Tibial nerve (tissue), 3 donors: ENCODE measurements around the gene CDAN1.

Source experiments
- EP300 ChIP-seq, 2 donors: sonication (generic); formaldehyde crosslinking; IDR thresholded peaks; one replicate each; pipeline ENCODE4 v1.6.1; 2017; ENCODE audit warnings: antibody characterized with exemption in 2 of 2, mild to moderate bottlenecking in 1 of 2
- POLR2A ChIP-seq, 2 donors: fragments of 450-650 bp; IDR thresholded peaks; one replicate each; pipeline ENCODE4 v1.6.1; 2017; ENCODE audit warnings: antibody characterized with exemption in 2 of 2, mild to moderate bottlenecking in 2 of 2, moderate library complexity in 2 of 2

DNA sequence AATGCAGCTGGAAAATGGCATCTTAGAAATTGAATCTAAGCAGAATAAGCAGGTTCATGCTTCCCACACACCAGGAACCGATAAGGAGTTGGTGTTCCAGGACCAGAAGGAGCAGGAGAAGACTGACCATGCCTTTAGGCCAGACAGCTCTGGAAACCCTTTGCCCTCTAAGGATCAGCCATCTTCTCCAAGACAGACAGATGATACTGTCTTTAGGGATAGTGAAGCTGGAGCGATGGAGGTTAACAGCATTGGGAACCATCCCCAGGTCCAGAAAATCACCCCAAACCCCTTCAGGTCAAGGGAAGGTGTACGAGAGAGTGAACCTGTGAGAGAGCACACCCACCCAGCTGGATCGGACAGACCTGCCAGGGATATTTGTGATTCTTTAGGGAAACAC, 49.2 kb downstream of the CDAN1 start:
- TF ChIP-seq POLR2A (IDR thresholded peaks at IDR 0.05) = no peak
- no peak for TF ChIP-seq EP300 (IDR thresholded peaks at IDR 0.05)
